K562 (cell line): ENCODE measurements around the gene KIAA2012. TPM values are rescaled to one million over a fixed set of nuclear protein-coding genes. Genes with fewer than 3 reads are reported as not detected.

Experiments
- ATAC-seq: fragments of 200-7000 bp; cut with Tn5 transposase; 3 replicates; pipeline ENCODE4 v1.9.1; 2020; ENCODE audit warnings: moderate library complexity
- BruUV-seq: library from RNA; stranded (reverse); fragments of 400-500 nt; replicated peaks from 2 replicates; lab custom pipeline; 2021; lab: Mats Ljungman, UMichigan
- CTCF ChIA-PET: fragments of 300-600 bp; formaldehyde crosslinking; extraction: SDS; loops from one replicate; lab custom pipeline; 2021; ENCODE audit warnings: low intra/inter-chr PET ratio; lab: Yijun Ruan, JAX
- POLR2A ChIA-PET: fragments of 300-600, 350-650 bp; sonication (Branson Sonifier 250); formaldehyde crosslinking; extraction: SDS; loops from one replicate; lab custom pipeline; 2021; ENCODE audit warnings: antibody characterized with exemption, inconsistent platforms; lab: Yijun Ruan, JAX
- DNase-seq, 4 experiments: peaks; one replicate each; pipeline versions ENCODE4 v3.0.0 to v3.0.0-alpha.2; 2011 to 2018; ENCODE audit warnings: low spot score in 3 of 4, mixed read lengths in 3 of 4; ENCODE audit errors: extremely low read depth in 1 of 4
- FAIRE-seq: peaks from 2 replicates; lab custom pipeline; 2011; peaks lifted over from hg19 to GRCh38; lab: Jason Lieb, UNC
- H2AFZ ChIP-seq: 2 replicates; pipeline ENCODE4 v1.6.0; 2011; ENCODE audit warnings: low read depth, low read length, control low read depth, inconsistent platforms
- H3K27ac ChIP-seq: fragments of 200-600 bp; 3 replicates; pipeline ENCODE4 v1.8.0; 2011; ENCODE audit warnings: low read depth, mild to moderate bottlenecking, control low read depth, inconsistent platforms, low read length, moderate library complexity, mixed read lengths; ENCODE audit errors: extremely low read depth
- H3K27me3 ChIP-seq, 2 experiments: fragments of 300-600 bp in 1 of 2; 2 replicates in 1 of 2; 3 replicates in 1 of 2; pipeline versions ENCODE4 v1.6.0 to v1.8.0; 2011; ENCODE audit warnings: inconsistent platforms in 2 of 2, low read length in 2 of 2, mild to moderate bottlenecking in 1 of 2, mixed read lengths in 1 of 2, moderate library complexity in 1 of 2; ENCODE audit not compliant: control insufficient read depth in 2 of 2, insufficient read depth in 2 of 2
- H3K36me3 ChIP-seq: fragments of 300-600 bp; 3 replicates; pipeline ENCODE4 v1.8.0; 2011; ENCODE audit warnings: mild to moderate bottlenecking, low read length, inconsistent platforms; ENCODE audit not compliant: control insufficient read depth, insufficient read depth
- H3K4me1 ChIP-seq, 2 experiments: fragments of 200-600 bp in 1 of 2; replicated peaks in 1 of 2; 2 replicates in 1 of 2; 3 replicates in 1 of 2; pipeline versions ENCODE4 v1.5.1 to v1.8.0; 2011; ENCODE audit warnings: inconsistent platforms in 2 of 2, low read length in 2 of 2, mild to moderate bottlenecking in 1 of 2, mixed read lengths in 1 of 2, moderate library complexity in 1 of 2; ENCODE audit not compliant: control insufficient read depth in 2 of 2, insufficient read depth in 2 of 2
- H3K4me2 ChIP-seq: 2 replicates; pipeline ENCODE4 v1.6.1; 2011; ENCODE audit warnings: low read length, control low read depth, inconsistent platforms, mixed read lengths; ENCODE audit not compliant: insufficient read depth
- H3K4me3 ChIP-seq: fragments of 200-600 bp; sonication (generic), shearing (Covaris generic); 2 replicates; pipeline ENCODE4 v1.5.1; 2016; ENCODE audit warnings: control low read depth, inconsistent platforms
- H3K79me2 ChIP-seq: fragments of 200-600 bp; 3 replicates; pipeline ENCODE4 v1.8.0; 2011; ENCODE audit warnings: low read length, inconsistent platforms; ENCODE audit not compliant: control insufficient read depth, insufficient read depth
- H3K9ac ChIP-seq, 2 experiments: 2 replicates each; pipeline versions ENCODE4 v1.6.0 to v1.6.1; 2011; ENCODE audit warnings: low read depth in 2 of 2, low read length in 2 of 2, control low read depth in 1 of 2, inconsistent platforms in 1 of 2, mild to moderate bottlenecking in 1 of 2, mixed read lengths in 1 of 2; ENCODE audit not compliant: insufficient read depth in 1 of 2
- H3K9me1 ChIP-seq: one replicate; pipeline ENCODE4 v1.6.0; 2011; ENCODE audit warnings: inconsistent platforms, mild to moderate bottlenecking, low read length, moderate library complexity; ENCODE audit not compliant: control insufficient read depth, insufficient read depth
- H3K9me3 ChIP-seq: replicated peaks from 2 replicates; pipeline ENCODE4 v1.5.1; 2011; ENCODE audit warnings: low read depth, low read length, inconsistent platforms; ENCODE audit not compliant: control insufficient read depth, insufficient read depth
- H4K20me1 ChIP-seq: replicated peaks from 2 replicates; pipeline ENCODE4 v1.6.1; 2011; ENCODE audit warnings: low read length, inconsistent platforms, mixed read lengths; ENCODE audit not compliant: control insufficient read depth, insufficient read depth
- ZNF384 ChIP-seq: IDR thresholded peaks from 2 replicates; pipeline ENCODE4 v1.6.1; 2012; ENCODE audit warnings: low read depth, low read length, improper control_type of control experiment
- WGBS: fragments of 100-300 bp; shearing (Covaris generic); methylation state at CpG from one replicate; pipeline ENCODE4 v1.1.6; 2016; ENCODE audit warnings: low coverage, mixed read lengths; ENCODE audit not compliant: insufficient coverage; ENCODE audit errors: missing lambda C conversion rate; 5-methylcytosine and 5-hydroxymethylcytosine counted together
- in situ Hi-C: fragments of 300-500 bp; cut with MboI; formaldehyde crosslinking; loops from 4 replicates; pipeline ENCODE4 v1.15.0; 2018; ENCODE audit warnings: inconsistent platforms, mixed read lengths
- intact Hi-C: fragments of 100-400 bp; cut with micrococcal nuclease; formaldehyde crosslinking; loops from 2 replicates; pipeline ENCODE4 v1.14.2; 2022
- polyA plus RNA-seq, 8 experiments: library from polyadenylated mRNA; depleted of rRNA in 4 of 8; stranded (reverse) in 5 of 8; unstranded in 3 of 8; fragments of >200 nt; fragmentation: Nextera tagmentation in 2 of 8; fragmentation: Illumina TruSeq in 1 of 8; extraction: Ambion mirVana in 2 of 8; extraction: Trizol in 1 of 8; gene quantifications; 2 replicates each; pipeline versions ENCODE4 v1.2.1 to v1.2.3, GENCODE V29; 2011 to 2014; ENCODE audit warnings: inconsistent platforms in 1 of 8, missing spikeins in 1 of 8
- total RNA-seq, 7 experiments: library from RNA; depleted of rRNA in 6 of 7; stranded (reverse); fragments of >200 nt in 6 of 7; fragmentation: Illumina TruSeq in 2 of 7; extraction: Trizol in 2 of 7; gene quantifications; 2 replicates each; pipeline versions ENCODE4 v1.2.1 to v1.2.3, GENCODE V29; 2011 to 2021; ENCODE audit warnings: low replicate concordance in 1 of 7
- TF ChIP-seq, protein P1 (sequence below), 3 experiments: IDR thresholded peaks in 2 of 3; conservative IDR thresholded peaks in 1 of 3; 2 replicates each; pipeline ENCODE4 v1.5.1; 2011 to 2012; ENCODE audit warnings: low read length in 3 of 3, mild to moderate bottlenecking in 3 of 3, control low read depth in 2 of 3, improper control_type of control experiment in 1 of 3, inconsistent platforms in 1 of 3, low read depth in 1 of 3, mixed read lengths in 1 of 3, moderate library complexity in 1 of 3; ENCODE audit not compliant: insufficient read depth in 2 of 3
- TF ChIP-seq, protein P2 (sequence below): sonication (generic); formaldehyde crosslinking; IDR thresholded peaks from 2 replicates; pipeline ENCODE4 v1.8.0; 2022; ENCODE audit warnings: missing genetic modification reagents, mild to moderate bottlenecking, borderline replicate concordance

Gene KIAA2012
- total and polyA plus RNA-seq, 9 of the 15 experiments (the other 6 are each of a cell fraction or from before 2014, with no cell fraction given) = not detected

GRCh38 chr2:202060218-202060617 is 12.8 kb upstream of the KIAA2012 start:
- DNase-seq (peak in 2 of 4 experiments; percentile 23 to 25), FAIRE-seq (no peak), ATAC-seq (peak; percentile 68; the same call in 2 of the 3 replicates)
- Histone ChIP-seq H3K27me3 (0 out of 5 replicates have a peak, but pooled peaks cover 0 to 6% of the 10 kb centered on the region in 2 experiments), H3K4me1 (no peaks in the 10 kb centered on the region; a peak in 1 of 5 replicates), H3K4me3 (no peak overlapping the region), H3K9me1 (no peaks in the 10 kb centered on the region), H4K20me1 (no peaks in the 10 kb centered on the region), H3K36me3 (no peaks in the 10 kb centered on the region), H3K9ac (no peak overlapping the region), H3K4me2 (no peak overlapping the region), H3K9me3 (no peaks in the 10 kb centered on the region)
- intact Hi-C loops (no loop called here), in situ Hi-C loops (no loop called here)
- BruUV-seq = no TSS peak
- ChIA-PET CTCF (no interaction called here), POLR2A (interaction anchor here (0.5 kb wide), 1 partner anchor 8 kb away, joined by 3 read pairs; no protein-coding TSS in a partner anchor)
- 0 out of 2 replicates have a peak, but pooled peaks have one; percentile 9 for TF ChIP-seq ZNF384
- TF ChIP-seq, protein P1, sequence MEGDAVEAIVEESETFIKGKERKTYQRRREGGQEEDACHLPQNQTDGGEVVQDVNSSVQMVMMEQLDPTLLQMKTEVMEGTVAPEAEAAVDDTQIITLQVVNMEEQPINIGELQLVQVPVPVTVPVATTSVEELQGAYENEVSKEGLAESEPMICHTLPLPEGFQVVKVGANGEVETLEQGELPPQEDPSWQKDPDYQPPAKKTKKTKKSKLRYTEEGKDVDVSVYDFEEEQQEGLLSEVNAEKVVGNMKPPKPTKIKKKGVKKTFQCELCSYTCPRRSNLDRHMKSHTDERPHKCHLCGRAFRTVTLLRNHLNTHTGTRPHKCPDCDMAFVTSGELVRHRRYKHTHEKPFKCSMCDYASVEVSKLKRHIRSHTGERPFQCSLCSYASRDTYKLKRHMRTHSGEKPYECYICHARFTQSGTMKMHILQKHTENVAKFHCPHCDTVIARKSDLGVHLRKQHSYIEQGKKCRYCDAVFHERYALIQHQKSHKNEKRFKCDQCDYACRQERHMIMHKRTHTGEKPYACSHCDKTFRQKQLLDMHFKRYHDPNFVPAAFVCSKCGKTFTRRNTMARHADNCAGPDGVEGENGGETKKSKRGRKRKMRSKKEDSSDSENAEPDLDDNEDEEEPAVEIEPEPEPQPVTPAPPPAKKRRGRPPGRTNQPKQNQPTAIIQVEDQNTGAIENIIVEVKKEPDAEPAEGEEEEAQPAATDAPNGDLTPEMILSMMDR (IDR thresholded peaks at IDR 0.05 in 2 of 3, conservative IDR thresholded peaks at IDR 0.05 in 1 of 3; ENCODE audit: insufficient read depth in 2 of 3, low read depth in 1 of 3, low read length in 3 of 3) = peak in 1 of 3 experiments; percentile 32; a peak in 2 of 6 replicates
- TF ChIP-seq, protein P2, sequence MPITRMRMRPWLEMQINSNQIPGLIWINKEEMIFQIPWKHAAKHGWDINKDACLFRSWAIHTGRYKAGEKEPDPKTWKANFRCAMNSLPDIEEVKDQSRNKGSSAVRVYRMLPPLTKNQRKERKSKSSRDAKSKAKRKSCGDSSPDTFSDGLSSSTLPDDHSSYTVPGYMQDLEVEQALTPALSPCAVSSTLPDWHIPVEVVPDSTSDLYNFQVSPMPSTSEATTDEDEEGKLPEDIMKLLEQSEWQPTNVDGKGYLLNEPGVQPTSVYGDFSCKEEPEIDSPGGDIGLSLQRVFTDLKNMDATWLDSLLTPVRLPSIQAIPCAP (CRISPR knock-in tag) = no peak
- TF ChIP-seq, all 486 proteins: peak for 2
- 4% methylated on average over 3 of the region's 3 CpGs for WGBS
- Histone ChIP-seq H2AFZ (no peak overlapping the region), H3K79me2 (no peaks in the 10 kb centered on the region), H3K27ac (no peak overlapping the region)
